Upper lobe of left lung (tissue), 4 donors: Measurements from ENCODE around the gene TTC7B.

ENCODE experiments used
- EP300 ChIP-seq, 4 donors: sonication (generic); formaldehyde crosslinking; IDR thresholded peaks; one replicate each; pipeline ENCODE4 v1.5.1; 2017; ENCODE audit warnings: antibody characterized with exemption in 4 of 4, control low read depth in 2 of 4
- POLR2A ChIP-seq, 4 donors: fragments of 450-650 bp; IDR thresholded peaks; one replicate each; pipeline ENCODE4 v1.5.1; 2016 to 2017; ENCODE audit warnings: antibody characterized with exemption in 4 of 4, mild to moderate bottlenecking in 2 of 4
- TF ChIP-seq, protein P1 (sequence below), 6 experiments: fragments of 450-650 bp in 4 of 6; fragments of 200-600 bp in 2 of 6; sonication (generic) in 2 of 6; IDR thresholded peaks; one replicate each; pipeline ENCODE4 v1.5.1; 2016 to 2019; ENCODE audit warnings: antibody characterized with exemption in 6 of 6

DNA sequence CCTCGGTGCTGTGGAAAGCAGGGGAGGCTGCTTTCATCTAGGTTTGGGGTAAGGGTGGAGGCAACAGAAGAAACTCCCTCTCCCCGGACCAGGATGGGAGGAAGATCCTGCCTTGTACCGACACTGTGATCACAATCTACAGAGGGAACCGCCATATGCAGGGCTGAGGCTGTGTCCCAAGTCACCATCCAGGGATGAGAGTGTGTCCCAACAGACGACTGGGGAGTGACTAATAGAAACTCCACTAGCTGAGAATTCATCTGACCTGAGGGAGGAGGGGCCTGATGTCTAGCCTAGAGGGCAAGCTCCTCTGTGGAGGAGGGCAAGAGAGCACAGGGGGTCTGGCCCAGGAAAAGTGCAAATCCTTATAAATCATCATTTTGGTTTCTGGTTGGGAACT is 247.0 kb downstream of the TTC7B start:
- TF ChIP-seq, protein P1, sequence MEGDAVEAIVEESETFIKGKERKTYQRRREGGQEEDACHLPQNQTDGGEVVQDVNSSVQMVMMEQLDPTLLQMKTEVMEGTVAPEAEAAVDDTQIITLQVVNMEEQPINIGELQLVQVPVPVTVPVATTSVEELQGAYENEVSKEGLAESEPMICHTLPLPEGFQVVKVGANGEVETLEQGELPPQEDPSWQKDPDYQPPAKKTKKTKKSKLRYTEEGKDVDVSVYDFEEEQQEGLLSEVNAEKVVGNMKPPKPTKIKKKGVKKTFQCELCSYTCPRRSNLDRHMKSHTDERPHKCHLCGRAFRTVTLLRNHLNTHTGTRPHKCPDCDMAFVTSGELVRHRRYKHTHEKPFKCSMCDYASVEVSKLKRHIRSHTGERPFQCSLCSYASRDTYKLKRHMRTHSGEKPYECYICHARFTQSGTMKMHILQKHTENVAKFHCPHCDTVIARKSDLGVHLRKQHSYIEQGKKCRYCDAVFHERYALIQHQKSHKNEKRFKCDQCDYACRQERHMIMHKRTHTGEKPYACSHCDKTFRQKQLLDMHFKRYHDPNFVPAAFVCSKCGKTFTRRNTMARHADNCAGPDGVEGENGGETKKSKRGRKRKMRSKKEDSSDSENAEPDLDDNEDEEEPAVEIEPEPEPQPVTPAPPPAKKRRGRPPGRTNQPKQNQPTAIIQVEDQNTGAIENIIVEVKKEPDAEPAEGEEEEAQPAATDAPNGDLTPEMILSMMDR (IDR thresholded peaks at IDR 0.05): no peak
- TF ChIP-seq POLR2A (IDR thresholded peaks at IDR 0.05) (no peak), EP300 (IDR thresholded peaks at IDR 0.05) (no peak)
